ENCODE data around the gene EFHC1. TPM values are rescaled to one million over a fixed set of nuclear protein-coding genes. Genes with fewer than 3 reads are reported as not detected.
A peak's percentile ranks its signal among the peaks of the same experiment; 100 is the strongest.
"Not testable (repeated sequence)": the region's sequence is repeated elsewhere in the genome, so short reads cannot be mapped to it uniquely, and the experiment has no call there.

Gene EFHC1, protein sequence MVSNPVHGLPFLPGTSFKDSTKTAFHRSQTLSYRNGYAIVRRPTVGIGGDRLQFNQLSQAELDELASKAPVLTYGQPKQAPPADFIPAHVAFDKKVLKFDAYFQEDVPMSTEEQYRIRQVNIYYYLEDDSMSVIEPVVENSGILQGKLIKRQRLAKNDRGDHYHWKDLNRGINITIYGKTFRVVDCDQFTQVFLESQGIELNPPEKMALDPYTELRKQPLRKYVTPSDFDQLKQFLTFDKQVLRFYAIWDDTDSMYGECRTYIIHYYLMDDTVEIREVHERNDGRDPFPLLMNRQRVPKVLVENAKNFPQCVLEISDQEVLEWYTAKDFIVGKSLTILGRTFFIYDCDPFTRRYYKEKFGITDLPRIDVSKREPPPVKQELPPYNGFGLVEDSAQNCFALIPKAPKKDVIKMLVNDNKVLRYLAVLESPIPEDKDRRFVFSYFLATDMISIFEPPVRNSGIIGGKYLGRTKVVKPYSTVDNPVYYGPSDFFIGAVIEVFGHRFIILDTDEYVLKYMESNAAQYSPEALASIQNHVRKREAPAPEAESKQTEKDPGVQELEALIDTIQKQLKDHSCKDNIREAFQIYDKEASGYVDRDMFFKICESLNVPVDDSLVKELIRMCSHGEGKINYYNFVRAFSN
- 1 to 10 TPM; 1.2 to 1.9 (median 1.8) TPM for total RNA-seq

- H3K36me3 Mint-ChIP-seq (ENCODE audit: insufficient read depth) = no peaks in the 10 kb centered on the region
- H3K4me3 Mint-ChIP-seq = no peak within 1 kb of the TSS
- H3K27me3 Mint-ChIP-seq (ENCODE audit: low read depth) = no peaks in the 10 kb centered on the region
- H3K9me3 Mint-ChIP-seq = no peaks in the 10 kb centered on the region
- ATAC-seq = peak; percentile 94 to 95
- DNase-seq = peak; percentile 97
- peaks cover 16% of the 10 kb centered on the region for H3K4me1 Mint-ChIP-seq (ENCODE audit: low read depth)
These were observed at the start of gene EFHC1 for GRCh38 chr6:52419809-52420667. Gene EFHC1 (plus strand): TSS chr6:52420342. CDS start chr6:52420411, 69 bp downstream.

DNA sequence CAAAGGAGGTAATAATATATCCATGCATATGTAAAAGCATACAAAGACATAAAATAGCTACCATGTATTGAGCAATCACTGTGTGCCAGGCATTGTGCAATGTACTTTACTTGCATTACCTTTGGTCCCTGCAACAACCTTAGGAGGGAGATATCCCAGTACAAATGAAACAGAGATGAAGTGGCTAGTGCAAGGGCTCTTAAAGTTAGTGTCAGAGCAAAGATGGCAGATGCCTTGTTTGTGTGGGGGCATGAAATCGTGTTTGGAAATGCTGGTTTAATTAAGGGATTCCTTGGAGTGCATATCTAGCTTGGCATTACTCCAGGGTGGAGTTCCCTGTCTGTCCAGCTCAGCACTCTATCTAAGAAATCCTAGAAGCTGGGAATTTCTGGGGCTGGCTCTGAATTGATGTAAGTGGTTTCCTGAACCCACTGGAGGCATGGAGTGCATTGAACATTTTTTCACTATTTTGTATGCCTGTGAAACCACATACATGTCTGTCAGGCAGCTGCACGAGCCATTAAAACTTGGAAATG, 48.4 kb upstream of the EFHC1 start:
- DNase-seq (no peak), ATAC-seq (no peak)
- Mint-ChIP-seq H3K27me3 (ENCODE audit: low read depth) (no peaks in the 10 kb centered on the region), H3K4me1 (ENCODE audit: low read depth) (peaks cover 70% of the 10 kb centered on the region), H3K9me3 (peaks cover 9% of the 10 kb centered on the region), H3K36me3 (ENCODE audit: insufficient read depth) (peaks cover 44% of the 10 kb centered on the region), H3K4me3 (no peak overlapping the region)

GRCh38 chr6:52373151-52373690, 46.9 kb upstream of the EFHC1 start:
- Mint-ChIP-seq H3K4me1 (ENCODE audit: low read depth) (peaks cover 70% of the 10 kb centered on the region), H3K4me3 (no peak overlapping the region), H3K9me3 (peaks cover 9% of the 10 kb centered on the region), H3K36me3 (ENCODE audit: insufficient read depth) (peaks cover 30% of the 10 kb centered on the region), H3K27me3 (ENCODE audit: low read depth) (no peaks in the 10 kb centered on the region)
- ATAC-seq (no peak), DNase-seq (no peak)

GRCh38 chr6:52374247-52374646, 45.9 kb upstream of the EFHC1 start:
- H3K4me1 Mint-ChIP-seq (ENCODE audit: low read depth) = peaks cover 65% of the 10 kb centered on the region
- ATAC-seq = no peak
- peaks cover 9% of the 10 kb centered on the region for H3K9me3 Mint-ChIP-seq
- H3K27me3 Mint-ChIP-seq (ENCODE audit: low read depth) = no peaks in the 10 kb centered on the region
- no peak overlapping the region for H3K4me3 Mint-ChIP-seq
- no peak for DNase-seq
- peaks cover 27% of the 10 kb centered on the region for H3K36me3 Mint-ChIP-seq (ENCODE audit: insufficient read depth)

GRCh38 chr6:52375780-52376556, 44.2 kb upstream of the EFHC1 start:
- no peaks in the 10 kb centered on the region for H3K27me3 Mint-ChIP-seq (ENCODE audit: low read depth)
- DNase-seq (peak; percentile 13), ATAC-seq (peak; percentile 38 to 62)
- H3K4me3 Mint-ChIP-seq = no peak overlapping the region
- peaks cover 62% of the 10 kb centered on the region for H3K4me1 Mint-ChIP-seq (ENCODE audit: low read depth)
- H3K36me3 Mint-ChIP-seq (ENCODE audit: insufficient read depth) = peaks cover 19% of the 10 kb centered on the region
- peaks cover 9% of the 10 kb centered on the region for H3K9me3 Mint-ChIP-seq

- peaks cover 19% of the 10 kb centered on the region for H3K36me3 Mint-ChIP-seq (ENCODE audit: insufficient read depth)
- H3K9me3 Mint-ChIP-seq = peaks cover 9% of the 10 kb centered on the region
- ATAC-seq (no peak), DNase-seq (no peak)
- H3K4me3 Mint-ChIP-seq = no peak overlapping the region
- peaks cover 68% of the 10 kb centered on the region for H3K4me1 Mint-ChIP-seq (ENCODE audit: low read depth)
- H3K27me3 Mint-ChIP-seq (ENCODE audit: low read depth) = no peaks in the 10 kb centered on the region
These were observed 43.4 kb upstream of the EFHC1 start for GRCh38 chr6:52376763-52377162.

DNA sequence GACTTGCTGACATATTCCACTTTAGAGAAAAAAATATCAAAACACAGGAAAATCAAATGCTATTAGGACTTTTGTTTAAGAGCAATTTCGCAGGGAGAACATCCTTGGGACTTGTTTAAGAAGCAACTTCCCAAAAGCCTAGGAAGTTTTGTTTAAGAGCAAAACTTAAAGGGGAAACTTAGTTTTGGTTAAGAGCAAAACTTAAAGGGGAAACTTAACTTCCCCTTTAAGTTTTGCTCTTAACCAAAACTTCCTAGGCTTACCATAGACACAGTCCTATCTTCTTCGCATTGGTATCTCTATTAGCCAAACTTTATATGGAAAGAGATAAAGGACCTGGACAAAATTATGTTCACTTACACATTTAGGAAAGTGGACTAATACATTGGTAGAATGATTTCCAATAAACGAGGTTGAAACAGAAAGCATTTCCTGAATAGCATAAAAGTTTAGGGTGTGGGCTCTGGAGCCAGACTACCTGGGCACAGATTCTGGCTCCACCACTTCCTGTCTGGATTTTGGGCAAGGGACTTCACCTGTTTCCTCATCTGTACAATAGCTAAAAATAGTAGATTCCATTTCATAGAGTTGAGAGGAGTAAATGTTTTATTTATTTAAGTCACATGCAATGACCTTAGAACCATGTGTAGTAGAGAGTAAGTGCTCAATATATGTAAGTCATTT, 42.5 kb upstream of the EFHC1 start:
- Mint-ChIP-seq H3K27me3 (ENCODE audit: low read depth) (no peaks in the 10 kb centered on the region), H3K4me3 (peak overlapping the region; percentile 29), H3K9me3 (peaks cover 9% of the 10 kb centered on the region), H3K36me3 (ENCODE audit: insufficient read depth) (peaks cover 18% of the 10 kb centered on the region), H3K4me1 (ENCODE audit: low read depth) (peaks cover 70% of the 10 kb centered on the region)
- DNase-seq (no peak), ATAC-seq (no peak)

- DNase-seq (no peak), ATAC-seq (peak; percentile 39 to 44)
These were observed 38.9 kb upstream of the EFHC1 start for GRCh38 chr6:52381249-52381648.

DNA sequence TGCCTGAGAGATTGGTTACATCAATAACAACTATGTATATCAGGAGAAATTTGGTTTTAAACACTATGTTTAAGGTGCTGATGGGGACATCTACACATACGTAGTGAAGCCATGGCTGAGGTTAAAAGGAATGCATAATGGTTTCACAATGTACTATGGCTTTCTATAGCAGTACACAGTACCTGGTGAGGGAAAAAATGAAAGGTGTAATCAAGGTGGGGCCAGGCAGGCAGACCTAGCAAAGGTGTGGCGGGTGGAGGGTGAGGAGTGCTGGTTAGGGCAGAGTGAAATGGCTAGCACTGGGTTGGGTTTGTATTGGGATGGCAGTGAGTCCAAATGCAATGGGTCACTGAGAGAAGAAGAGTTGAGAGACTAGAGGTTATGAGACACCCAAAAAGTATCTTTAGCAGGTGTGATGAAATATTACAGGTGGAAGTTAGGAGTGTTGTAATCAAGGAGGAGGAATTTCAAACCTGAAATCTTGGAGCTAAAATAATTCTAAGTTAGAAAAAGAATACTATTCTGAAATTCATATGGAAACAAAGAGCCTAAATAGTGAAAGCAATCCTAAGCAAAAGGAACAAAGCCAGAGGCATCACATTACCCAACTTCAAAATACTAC, 35.9 kb upstream of the EFHC1 start:
- Mint-ChIP-seq H3K9me3 (no peaks in the 10 kb centered on the region), H3K4me1 (ENCODE audit: low read depth) (peaks cover 65% of the 10 kb centered on the region), H3K4me3 (no peak overlapping the region), H3K36me3 (ENCODE audit: insufficient read depth) (peaks cover 11% of the 10 kb centered on the region), H3K27me3 (ENCODE audit: low read depth) (no peaks in the 10 kb centered on the region)
- ATAC-seq (no peak), DNase-seq (no peak)

More at GRCh38 chr6:52381249-52381648, 38.9 kb upstream of the EFHC1 start:
- Mint-ChIP-seq H3K9me3 (no peaks in the 10 kb centered on the region), H3K4me3 (no peak overlapping the region), H3K27me3 (ENCODE audit: low read depth) (no peaks in the 10 kb centered on the region), H3K4me1 (ENCODE audit: low read depth) (peaks cover 74% of the 10 kb centered on the region), H3K36me3 (ENCODE audit: insufficient read depth) (peaks cover 13% of the 10 kb centered on the region)

- Mint-ChIP-seq H3K9me3 (no peaks in the 10 kb centered on the region), H3K4me1 (ENCODE audit: low read depth) (peaks cover 70% of the 10 kb centered on the region), H3K27me3 (ENCODE audit: low read depth) (no peaks in the 10 kb centered on the region), H3K4me3 (no peak overlapping the region), H3K36me3 (ENCODE audit: insufficient read depth) (peaks cover 11% of the 10 kb centered on the region)
- DNase-seq = no peak
- peak; percentile 20 to 36 for ATAC-seq
These were observed 35.1 kb upstream of the EFHC1 start for GRCh38 chr6:52385074-52385473.

GRCh38 chr6:52388119-52388518, 32.0 kb upstream of the EFHC1 start:
- H3K4me3 Mint-ChIP-seq; DNase-seq; H3K36me3 Mint-ChIP-seq (ENCODE audit: insufficient read depth); H3K9me3 Mint-ChIP-seq; ATAC-seq; H3K27me3 Mint-ChIP-seq (ENCODE audit: low read depth): not testable (repeated sequence)
- peaks cover 77% of the 10 kb centered on the region for H3K4me1 Mint-ChIP-seq (ENCODE audit: low read depth)

GRCh38 chr6:52388790-52389189, 31.4 kb upstream of the EFHC1 start:
- Mint-ChIP-seq H3K4me1 (ENCODE audit: low read depth) (peaks cover 80% of the 10 kb centered on the region), H3K4me3 (no peak overlapping the region), H3K27me3 (ENCODE audit: low read depth) (no peaks in the 10 kb centered on the region), H3K36me3 (ENCODE audit: insufficient read depth) (peaks cover 6% of the 10 kb centered on the region), H3K9me3 (no peaks in the 10 kb centered on the region)
- no peak for ATAC-seq
- no peak for DNase-seq

Data from activated T-cell treated with anti-CD3 and anti-CD28 coated beads, Interleukin-2, amount 50 U/mL, for 4 hours (primary cell).